NCI-H1417 (cell line): ENCODE measurements around the gene EML4.

Experiments used
- DNase-seq, 3 experiments: peaks; one replicate each; lab custom pipeline; 2025; lab: John Stamatoyannopoulos, UW

The EML4 gene

GRCh38 chr2:42223067-42223854, 54.1 kb downstream of the EML4 start:
- DNase-seq: no peak

- no peak for DNase-seq
Measured at GRCh38 chr2:42223855-42224268, 54.7 kb downstream of the EML4 start.

- peak in 2 of 3 experiments; percentile 20 to 64 for DNase-seq
Measured at GRCh38 chr2:42224422-42225067, 55.4 kb downstream of the EML4 start.

- no peak for DNase-seq
Measured at GRCh38 chr2:42225573-42225972, 56.4 kb downstream of the EML4 start.

- no peak for DNase-seq
Measured at GRCh38 chr2:42227491-42227890, 58.3 kb downstream of the EML4 start.

- DNase-seq: no peak
Measured at GRCh38 chr2:42228101-42228500, 58.9 kb downstream of the EML4 start.

- DNase-seq: no peak
Measured at GRCh38 chr2:42229949-42230348, 60.8 kb downstream of the EML4 start.

- no peak for DNase-seq
Measured at GRCh38 chr2:42230891-42231290, 61.7 kb downstream of the EML4 start.

- no peak for DNase-seq
Measured at GRCh38 chr2:42232024-42232423, 62.9 kb downstream of the EML4 start.

GRCh38 chr2:42233976-42234441, 64.9 kb downstream of the EML4 start:
- DNase-seq: no peak

GRCh38 chr2:42236911-42237310, 67.8 kb downstream of the EML4 start:
- no peak for DNase-seq

- peak; percentile 41 to 78 (median 46) for DNase-seq
Measured at GRCh38 chr2:42238644-42239288, 69.6 kb downstream of the EML4 start.

GRCh38 chr2:42239289-42239661, 70.1 kb downstream of the EML4 start:
- no peak for DNase-seq

GRCh38 chr2:42239811-42240210, 70.7 kb downstream of the EML4 start:
- no peak for DNase-seq

- DNase-seq: no peak
Measured at GRCh38 chr2:42241517-42241916, 72.4 kb downstream of the EML4 start.

- DNase-seq: no peak
Measured at GRCh38 chr2:42243297-42243696, 74.1 kb downstream of the EML4 start.

GRCh38 chr2:42244520-42244919, 75.4 kb downstream of the EML4 start:
- no peak for DNase-seq

GRCh38 chr2:42245396-42245795, 76.2 kb downstream of the EML4 start:
- no peak for DNase-seq

GRCh38 chr2:42246562-42246961, 77.4 kb downstream of the EML4 start:
- no peak for DNase-seq

- DNase-seq: no peak
Measured at GRCh38 chr2:42248846-42249245, 79.7 kb downstream of the EML4 start.

GRCh38 chr2:42249284-42249683, 80.1 kb downstream of the EML4 start:
- no peak for DNase-seq

- DNase-seq: peak; percentile 78 to 96 (median 86)
Measured at GRCh38 chr2:42249887-42250286, 80.7 kb downstream of the EML4 start.

GRCh38 chr2:42250925-42251324, 81.8 kb downstream of the EML4 start:
- no peak for DNase-seq
